Tibial nerve (tissue), 4 donors: Measurements from ENCODE around the gene EAF1. TPM values are rescaled to one million over a fixed set of nuclear protein-coding genes. Genes with fewer than 3 reads are reported as not detected.

Experiments used
- DNase-seq, 2 donors: peaks; one replicate each; pipeline ENCODE4 v3.0.0-alpha.2; 2019; ENCODE audit warnings: low spot score in 2 of 2
- H3K27ac ChIP-seq, 4 donors: fragments of 200-600 bp; sonication (generic) in 3 of 4; one replicate each; pipeline ENCODE4 v1.5.1; 2017 to 2019; ENCODE audit warnings: mild to moderate bottlenecking in 1 of 4
- H3K27me3 ChIP-seq, 2 donors: fragments of 200-600 bp; sonication (generic) in 1 of 2; one replicate each; pipeline versions ENCODE4 v1.5.1 to v1.6.0; 2017 to 2019
- H3K36me3 ChIP-seq, 3 donors: fragments of 200-600 bp; sonication (generic); one replicate each; pipeline ENCODE4 v1.5.1; 2018 to 2019
- H3K4me1 ChIP-seq, 4 donors: fragments of 200-600 bp; sonication (generic) in 3 of 4; one replicate each; pipeline ENCODE4 v1.5.1; 2017 to 2019
- H3K4me3 ChIP-seq, 4 donors: fragments of 200-600 bp; sonication (generic) in 3 of 4; one replicate each; pipeline ENCODE4 v1.5.1; 2017 to 2019; ENCODE audit warnings: mild to moderate bottlenecking in 1 of 4, moderate library complexity in 1 of 4
- H3K9me3 ChIP-seq, 4 donors: fragments of 200-600 bp; sonication (generic) in 3 of 4; one replicate each; pipeline ENCODE4 v1.5.1; 2017 to 2019
- EP300 ChIP-seq, 2 donors: sonication (generic); formaldehyde crosslinking; IDR thresholded peaks; one replicate each; pipeline ENCODE4 v1.6.1; 2017; ENCODE audit warnings: antibody characterized with exemption in 2 of 2, mild to moderate bottlenecking in 1 of 2
- POLR2A ChIP-seq, 2 donors: fragments of 450-650 bp; IDR thresholded peaks; one replicate each; pipeline ENCODE4 v1.6.1; 2017; ENCODE audit warnings: antibody characterized with exemption in 2 of 2, mild to moderate bottlenecking in 2 of 2, moderate library complexity in 2 of 2
- WGBS, 2 donors: methylation state at CpG; one replicate each; pipeline ENCODE4 v1.1.5; 2018; 5-methylcytosine and 5-hydroxymethylcytosine counted together
- total RNA-seq, 4 donors: library from RNA; depleted of rRNA; stranded (reverse); fragments of >200 nt; gene quantifications; one replicate each; pipeline ENCODE4 v1.1.0, GENCODE V29; 2016
- TF ChIP-seq, protein P1 (sequence below), 5 experiments: fragments of 200-600 bp in 3 of 5; fragments of 450-650 bp in 2 of 5; sonication (generic) in 3 of 5; IDR thresholded peaks; one replicate each; pipeline ENCODE4 v1.5.1; 2016 to 2019; ENCODE audit warnings: antibody characterized with exemption in 5 of 5, mild to moderate bottlenecking in 3 of 5, moderate library complexity in 2 of 5

The EAF1 gene
- total RNA-seq, 4 donors from 2014 or later: 16.5 to 26.4 (median 19.3) TPM

DNA sequence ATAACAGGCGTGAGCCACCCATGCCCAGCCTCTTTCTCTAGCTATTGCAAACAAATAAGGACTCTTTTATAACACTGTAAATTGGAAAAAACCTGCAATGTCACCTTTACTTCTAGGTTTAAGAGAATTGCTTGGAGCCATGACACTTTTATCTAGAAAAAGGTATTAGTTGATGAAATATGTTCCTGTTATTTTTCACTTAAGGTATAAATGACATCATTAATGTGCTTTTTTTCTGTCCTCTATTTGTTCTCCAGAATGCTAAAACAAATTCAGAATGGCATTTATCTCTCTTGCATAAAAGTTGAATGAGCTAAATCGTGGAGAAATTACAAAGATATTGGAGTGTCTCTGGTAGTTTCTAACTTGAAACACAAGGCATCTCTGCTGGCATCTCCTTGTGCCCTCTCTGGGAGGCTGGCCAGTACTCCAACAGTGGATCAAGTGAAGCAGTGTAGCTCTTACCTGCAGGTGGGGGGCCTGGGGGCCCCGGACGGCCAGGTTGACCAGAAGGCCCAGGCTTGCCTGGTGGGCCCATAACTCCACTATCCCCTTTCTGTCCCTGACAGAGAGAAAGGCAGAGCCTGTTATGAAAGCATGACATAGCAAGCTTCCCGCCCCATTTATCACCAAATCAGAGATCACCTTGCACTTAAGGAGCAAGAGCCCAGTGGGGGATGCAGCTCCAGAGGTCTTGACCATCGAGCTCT, 38.6 kb downstream of the EAF1 start:
- no peak overlapping the region for H3K4me3 ChIP-seq
- no peaks in the 10 kb centered on the region for H3K4me1 ChIP-seq
- no peak for DNase-seq
- WGBS, 2 donors: 94 to 97% methylated on average over 6 of the region's 6 CpGs
- H3K36me3 ChIP-seq: peaks cover 0 to 28% (median 0%) of the 10 kb centered on the region in 3 donors
- TF ChIP-seq EP300 (IDR thresholded peaks at IDR 0.05) (no peak), POLR2A (IDR thresholded peaks at IDR 0.05) (no peak)
- TF ChIP-seq, protein P1, sequence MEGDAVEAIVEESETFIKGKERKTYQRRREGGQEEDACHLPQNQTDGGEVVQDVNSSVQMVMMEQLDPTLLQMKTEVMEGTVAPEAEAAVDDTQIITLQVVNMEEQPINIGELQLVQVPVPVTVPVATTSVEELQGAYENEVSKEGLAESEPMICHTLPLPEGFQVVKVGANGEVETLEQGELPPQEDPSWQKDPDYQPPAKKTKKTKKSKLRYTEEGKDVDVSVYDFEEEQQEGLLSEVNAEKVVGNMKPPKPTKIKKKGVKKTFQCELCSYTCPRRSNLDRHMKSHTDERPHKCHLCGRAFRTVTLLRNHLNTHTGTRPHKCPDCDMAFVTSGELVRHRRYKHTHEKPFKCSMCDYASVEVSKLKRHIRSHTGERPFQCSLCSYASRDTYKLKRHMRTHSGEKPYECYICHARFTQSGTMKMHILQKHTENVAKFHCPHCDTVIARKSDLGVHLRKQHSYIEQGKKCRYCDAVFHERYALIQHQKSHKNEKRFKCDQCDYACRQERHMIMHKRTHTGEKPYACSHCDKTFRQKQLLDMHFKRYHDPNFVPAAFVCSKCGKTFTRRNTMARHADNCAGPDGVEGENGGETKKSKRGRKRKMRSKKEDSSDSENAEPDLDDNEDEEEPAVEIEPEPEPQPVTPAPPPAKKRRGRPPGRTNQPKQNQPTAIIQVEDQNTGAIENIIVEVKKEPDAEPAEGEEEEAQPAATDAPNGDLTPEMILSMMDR (IDR thresholded peaks at IDR 0.05): no peak
- no peaks in the 10 kb centered on the region for H3K9me3 ChIP-seq
- H3K27me3 ChIP-seq: no peaks in the 10 kb centered on the region
- H3K27ac ChIP-seq: no peak overlapping the region

DNA sequence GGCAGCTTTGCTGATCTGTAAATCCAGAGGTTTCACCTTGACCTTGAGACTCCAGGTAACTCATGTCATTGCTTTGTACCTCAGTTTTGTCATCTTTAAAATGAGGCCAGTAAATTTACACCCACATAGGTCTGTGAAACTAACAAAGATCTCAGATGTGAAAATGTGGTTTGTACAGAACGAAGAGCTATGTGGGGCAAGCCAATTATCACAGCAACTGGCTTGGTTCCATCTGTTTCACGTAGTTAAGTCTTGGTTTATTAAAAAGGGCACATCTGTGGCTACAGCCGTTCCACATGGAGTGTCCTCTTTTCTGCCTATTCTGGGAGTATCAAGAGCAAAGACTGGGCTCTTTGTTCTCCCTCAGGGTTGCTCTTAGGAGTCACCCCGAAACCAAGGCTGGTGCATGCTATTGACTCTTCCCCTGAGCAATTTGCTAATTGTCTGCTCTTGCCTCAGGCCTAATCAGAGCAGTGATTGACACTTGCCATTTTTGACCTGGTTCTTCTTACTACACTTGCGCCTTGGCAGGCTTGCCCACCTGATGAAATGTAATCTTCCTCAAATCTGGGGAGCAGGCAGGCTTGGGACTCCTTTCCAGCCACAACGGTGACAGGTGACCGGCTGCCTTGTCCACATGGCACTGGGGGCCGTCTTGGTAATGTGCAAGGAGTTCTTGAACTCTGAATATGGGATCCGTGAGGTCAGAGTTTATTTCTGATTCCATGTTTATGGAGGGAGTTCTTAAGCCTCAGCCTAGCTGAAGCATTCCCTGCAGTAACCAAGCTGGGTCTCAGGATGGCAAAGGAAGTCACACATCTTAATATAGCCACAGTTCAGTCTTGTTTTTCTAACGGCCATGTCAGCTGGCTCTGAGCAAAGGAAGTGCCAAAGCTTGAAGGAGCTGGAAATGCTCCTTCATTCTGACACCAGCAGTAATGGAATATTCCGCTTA, 40.1 kb downstream of the EAF1 start:
- WGBS, 2 donors: 74 to 76% methylated on average over 11 of the region's 11 CpGs
- H3K9me3 ChIP-seq: no peaks in the 10 kb centered on the region
- TF ChIP-seq, protein P1 (IDR thresholded peaks at IDR 0.05): no peak
- TF ChIP-seq POLR2A (IDR thresholded peaks at IDR 0.05) (no peak), EP300 (IDR thresholded peaks at IDR 0.05) (no peak)
- no peak overlapping the region for H3K27ac ChIP-seq
- peaks cover 0 to 28% (median 0%) of the 10 kb centered on the region in 3 donors for H3K36me3 ChIP-seq
- DNase-seq: no peak
- H3K27me3 ChIP-seq: no peaks in the 10 kb centered on the region
- H3K4me3 ChIP-seq: no peak overlapping the region
- H3K4me1 ChIP-seq: no peaks in the 10 kb centered on the region

DNA sequence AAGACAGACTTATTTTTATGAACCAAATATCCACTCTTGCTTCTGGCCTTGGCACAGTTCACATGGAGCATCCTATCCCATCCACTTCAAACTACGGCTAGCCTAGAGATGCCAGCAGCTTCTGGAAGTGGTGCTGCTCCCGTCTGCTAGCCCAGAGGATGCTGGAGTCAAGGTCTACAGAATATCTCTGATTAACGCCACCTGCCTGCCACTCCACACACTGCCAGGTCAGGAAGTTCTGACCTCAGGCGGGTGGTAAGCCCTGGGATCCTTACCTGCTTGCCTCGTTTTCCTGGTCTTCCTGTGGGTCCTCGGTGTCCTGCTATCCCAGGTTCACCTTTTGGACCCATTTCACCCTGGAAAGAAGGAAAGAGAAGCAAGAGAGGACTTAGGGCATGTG, 42.9 kb downstream of the EAF1 start:
- H3K36me3 ChIP-seq: peaks cover 0 to 18% (median 0%) of the 10 kb centered on the region in 3 donors
- DNase-seq: no peak
- H3K4me1 ChIP-seq: no peaks in the 10 kb centered on the region
- no peaks in the 10 kb centered on the region for H3K27me3 ChIP-seq
- H3K4me3 ChIP-seq: no peak overlapping the region
- no peaks in the 10 kb centered on the region for H3K9me3 ChIP-seq
- 88 to 89% methylated on average over 6 of the region's 6 CpGs for WGBS, 2 donors
- H3K27ac ChIP-seq: no peak overlapping the region
- TF ChIP-seq EP300 (IDR thresholded peaks at IDR 0.05) (no peak), POLR2A (IDR thresholded peaks at IDR 0.05) (no peak)
- TF ChIP-seq, protein P1 (IDR thresholded peaks at IDR 0.05): no peak

DNA sequence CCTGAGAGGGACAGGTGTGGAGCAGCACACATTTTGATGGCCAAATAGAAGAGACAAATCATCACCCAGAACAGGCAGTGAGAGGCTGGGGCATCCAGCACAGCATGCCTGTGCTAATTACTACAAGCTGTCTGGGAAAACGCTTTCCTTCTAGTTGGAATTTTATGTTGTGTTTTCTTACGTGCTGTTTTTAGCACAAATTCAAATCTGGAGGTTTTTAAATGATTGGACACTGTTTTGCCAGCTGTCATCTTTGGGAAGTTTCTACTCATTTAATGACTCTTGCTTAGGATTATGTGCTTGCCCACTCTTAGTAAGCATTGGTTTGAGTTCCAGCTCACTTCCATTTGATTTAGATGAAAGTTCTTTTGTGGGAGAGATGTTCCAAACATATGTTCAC, 43.5 kb downstream of the EAF1 start:
- H3K4me3 ChIP-seq: no peak overlapping the region
- TF ChIP-seq EP300 (IDR thresholded peaks at IDR 0.05) (no peak), POLR2A (IDR thresholded peaks at IDR 0.05) (no peak)
- TF ChIP-seq, protein P1 (IDR thresholded peaks at IDR 0.05): no peak
- WGBS, 2 donors: 58 to 77% methylated on average over 2 of the region's 2 CpGs

DNA sequence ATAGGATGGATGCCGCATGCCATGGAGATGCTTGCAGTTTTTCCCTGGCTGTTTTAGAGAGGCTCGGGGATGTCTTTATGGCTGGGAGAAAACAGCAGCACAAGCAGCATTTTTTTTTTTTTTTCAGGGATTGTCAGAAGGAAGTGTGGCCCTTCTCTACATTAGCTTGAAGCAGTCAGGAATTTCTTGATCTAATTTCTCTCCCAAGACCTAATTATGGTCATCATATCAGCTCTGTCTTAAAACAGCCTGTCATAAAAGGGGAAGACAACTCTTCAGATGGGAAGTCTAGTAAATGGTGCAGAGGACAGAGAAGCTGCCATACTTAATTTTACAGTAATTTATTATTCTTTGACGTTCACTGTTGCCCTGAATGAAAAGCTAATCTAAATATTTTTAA, 44.5 kb downstream of the EAF1 start:
- Histone ChIP-seq H3K27ac (no peak overlapping the region), H3K9me3 (no peaks in the 10 kb centered on the region), H3K4me1 (no peaks in the 10 kb centered on the region), H3K4me3 (no peak overlapping the region), H3K27me3 (no peaks in the 10 kb centered on the region), H3K36me3 (peaks cover 0 to 4% (median 0%) of the 10 kb centered on the region in 3 donors)
- 76 to 80% methylated on average over 3 of the region's 3 CpGs for WGBS, 2 donors
- TF ChIP-seq POLR2A (IDR thresholded peaks at IDR 0.05): no peak
- no peak for TF ChIP-seq EP300 (IDR thresholded peaks at IDR 0.05)
- TF ChIP-seq, protein P1 (IDR thresholded peaks at IDR 0.05): no peak
- no peak for DNase-seq

More for the DNA sequence above, 43.5 kb downstream of the EAF1 start:
- no peak for DNase-seq
- Histone ChIP-seq H3K27me3 (no peaks in the 10 kb centered on the region), H3K9me3 (no peaks in the 10 kb centered on the region), H3K27ac (no peak overlapping the region), H3K4me1 (no peaks in the 10 kb centered on the region), H3K36me3 (peaks cover 0 to 14% (median 0%) of the 10 kb centered on the region in 3 donors)
